ENCODE data around the gene RABL2B. TPM values are rescaled to one million over a fixed set of nuclear protein-coding genes. Genes with fewer than 3 reads are reported as not detected.
A peak's percentile ranks its signal among the peaks of the same experiment; 100 is the strongest.

RABL2B gene
- total RNA-seq, 4 donors from 2014 or later = 13.3 to 18.8 (median 16.6) TPM

DNA sequence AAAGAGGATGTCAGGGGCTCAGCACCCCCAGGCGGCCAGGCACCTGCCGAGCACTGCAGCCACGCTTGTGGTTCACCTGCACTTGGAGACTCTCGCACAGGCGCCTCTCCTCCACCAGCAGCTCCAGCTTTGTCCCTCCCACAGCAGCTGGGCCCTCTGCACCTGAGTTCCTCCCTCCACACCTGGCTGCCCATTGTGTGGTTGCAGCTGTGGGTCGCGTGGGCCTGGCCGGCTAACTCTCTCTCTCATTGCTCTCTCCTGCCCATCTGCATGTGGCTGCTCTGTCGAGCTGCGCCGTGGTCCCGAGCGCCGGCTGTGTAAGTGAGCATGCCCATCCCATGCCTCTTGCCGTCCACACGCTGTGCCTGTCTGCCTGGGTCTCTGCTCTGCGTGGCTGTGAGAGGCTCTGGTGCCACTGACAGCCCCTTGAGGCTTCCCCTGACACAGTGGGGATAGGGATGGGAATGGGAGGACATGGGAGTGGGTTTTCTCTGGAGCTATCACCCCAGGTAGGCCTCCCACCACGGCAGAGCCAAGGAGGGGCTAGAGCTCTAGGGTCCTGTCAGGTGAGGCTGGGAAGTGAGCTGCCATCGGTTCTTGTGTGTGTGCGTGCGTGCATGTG lies 53.9 kb downstream of the RABL2B start:
- ATAC-seq (ENCODE audit: low FRiP score) (no peak), DNase-seq (ENCODE audit: low spot score) (peak; percentile 8)
- TF ChIP-seq, protein P1, sequence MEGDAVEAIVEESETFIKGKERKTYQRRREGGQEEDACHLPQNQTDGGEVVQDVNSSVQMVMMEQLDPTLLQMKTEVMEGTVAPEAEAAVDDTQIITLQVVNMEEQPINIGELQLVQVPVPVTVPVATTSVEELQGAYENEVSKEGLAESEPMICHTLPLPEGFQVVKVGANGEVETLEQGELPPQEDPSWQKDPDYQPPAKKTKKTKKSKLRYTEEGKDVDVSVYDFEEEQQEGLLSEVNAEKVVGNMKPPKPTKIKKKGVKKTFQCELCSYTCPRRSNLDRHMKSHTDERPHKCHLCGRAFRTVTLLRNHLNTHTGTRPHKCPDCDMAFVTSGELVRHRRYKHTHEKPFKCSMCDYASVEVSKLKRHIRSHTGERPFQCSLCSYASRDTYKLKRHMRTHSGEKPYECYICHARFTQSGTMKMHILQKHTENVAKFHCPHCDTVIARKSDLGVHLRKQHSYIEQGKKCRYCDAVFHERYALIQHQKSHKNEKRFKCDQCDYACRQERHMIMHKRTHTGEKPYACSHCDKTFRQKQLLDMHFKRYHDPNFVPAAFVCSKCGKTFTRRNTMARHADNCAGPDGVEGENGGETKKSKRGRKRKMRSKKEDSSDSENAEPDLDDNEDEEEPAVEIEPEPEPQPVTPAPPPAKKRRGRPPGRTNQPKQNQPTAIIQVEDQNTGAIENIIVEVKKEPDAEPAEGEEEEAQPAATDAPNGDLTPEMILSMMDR (IDR thresholded peaks at IDR 0.05) = no peak

GRCh38 chr22:50728523-50728931 lies 54.9 kb downstream of the RABL2B start:
- DNase-seq (ENCODE audit: low spot score) = peak; percentile 12
- ATAC-seq (ENCODE audit: low FRiP score) = no peak
- TF ChIP-seq, protein P1 (IDR thresholded peaks at IDR 0.05) = no peak

- no peak for DNase-seq (ENCODE audit: low spot score)
- TF ChIP-seq, protein P1 (IDR thresholded peaks at IDR 0.05) = no peak
- ATAC-seq (ENCODE audit: low FRiP score) = no peak
Measured at GRCh38 chr22:50727678-50728522, 55.5 kb downstream of the RABL2B start.

- DNase-seq (ENCODE audit: low spot score) (no peak), ATAC-seq (ENCODE audit: low FRiP score) (no peak)
- TF ChIP-seq, protein P1 (IDR thresholded peaks at IDR 0.05) = no peak
Measured at GRCh38 chr22:50726643-50727340, 56.6 kb downstream of the RABL2B start.

DNA sequence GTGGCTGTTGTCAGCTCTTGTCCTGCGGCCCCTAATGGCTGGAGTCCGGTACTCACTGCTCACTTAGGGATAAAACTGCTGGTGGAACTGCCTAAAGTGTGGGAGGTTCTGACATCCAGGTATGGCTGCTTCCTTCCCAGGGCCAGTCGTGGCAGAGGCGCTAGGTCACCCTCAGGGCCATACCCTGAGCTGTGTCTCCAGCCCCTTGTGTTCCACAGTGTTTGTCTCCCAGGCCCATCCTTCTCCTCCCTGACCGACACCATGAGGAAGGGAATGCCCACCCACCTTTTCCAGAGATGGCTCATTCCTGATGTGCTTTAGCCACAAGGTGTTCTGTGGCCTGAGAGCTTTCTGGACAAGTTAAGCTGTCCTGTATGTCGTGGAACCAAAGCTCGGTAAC lies 57.8 kb downstream of the RABL2B start:
- ATAC-seq (ENCODE audit: low FRiP score) (no peak), DNase-seq (ENCODE audit: low spot score) (no peak)
- TF ChIP-seq, protein P1 (IDR thresholded peaks at IDR 0.05) = no peak

DNA sequence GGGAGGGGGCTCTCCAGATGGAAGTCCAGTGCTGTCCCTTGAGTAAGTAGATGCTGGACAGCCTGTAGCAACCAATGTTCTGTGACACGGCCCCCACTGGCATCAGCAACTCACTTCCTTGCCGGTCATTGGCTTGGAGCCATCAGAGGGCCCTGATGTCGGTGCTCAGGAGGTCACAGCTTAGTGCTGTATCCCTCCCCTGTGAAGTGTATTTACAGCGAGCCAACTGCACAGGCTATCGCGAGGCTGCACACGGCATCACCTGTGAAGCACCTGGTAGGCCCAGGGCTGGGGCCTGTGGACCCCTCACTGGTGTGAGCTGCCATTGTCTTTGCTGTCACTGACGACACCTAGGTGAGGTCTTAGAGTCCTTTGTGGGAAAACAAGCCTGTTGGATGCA lies 58.8 kb downstream of the RABL2B start:
- no peak for ATAC-seq (ENCODE audit: low FRiP score)
- TF ChIP-seq, protein P1 (IDR thresholded peaks at IDR 0.05) = no peak
- DNase-seq (ENCODE audit: low spot score) = no peak
